GM19351 (cell line): ENCODE results near the gene HSPA1L.
A peak's percentile ranks its signal among the peaks of the same experiment; 100 is the strongest.
"Not testable (repeated sequence)": the region's sequence is repeated elsewhere in the genome, so short reads cannot be mapped to it uniquely, and the experiment has no call there.

Experiments
- ATAC-seq: cut with Tn5 transposase; IDR thresholded peaks from one replicate; pipeline ENCODE4 v1.9.1; 2021; ENCODE audit warnings: mild to moderate bottlenecking, moderate library complexity; ENCODE audit not compliant: unreplicated experiment

Gene HSPA1L

DNA sequence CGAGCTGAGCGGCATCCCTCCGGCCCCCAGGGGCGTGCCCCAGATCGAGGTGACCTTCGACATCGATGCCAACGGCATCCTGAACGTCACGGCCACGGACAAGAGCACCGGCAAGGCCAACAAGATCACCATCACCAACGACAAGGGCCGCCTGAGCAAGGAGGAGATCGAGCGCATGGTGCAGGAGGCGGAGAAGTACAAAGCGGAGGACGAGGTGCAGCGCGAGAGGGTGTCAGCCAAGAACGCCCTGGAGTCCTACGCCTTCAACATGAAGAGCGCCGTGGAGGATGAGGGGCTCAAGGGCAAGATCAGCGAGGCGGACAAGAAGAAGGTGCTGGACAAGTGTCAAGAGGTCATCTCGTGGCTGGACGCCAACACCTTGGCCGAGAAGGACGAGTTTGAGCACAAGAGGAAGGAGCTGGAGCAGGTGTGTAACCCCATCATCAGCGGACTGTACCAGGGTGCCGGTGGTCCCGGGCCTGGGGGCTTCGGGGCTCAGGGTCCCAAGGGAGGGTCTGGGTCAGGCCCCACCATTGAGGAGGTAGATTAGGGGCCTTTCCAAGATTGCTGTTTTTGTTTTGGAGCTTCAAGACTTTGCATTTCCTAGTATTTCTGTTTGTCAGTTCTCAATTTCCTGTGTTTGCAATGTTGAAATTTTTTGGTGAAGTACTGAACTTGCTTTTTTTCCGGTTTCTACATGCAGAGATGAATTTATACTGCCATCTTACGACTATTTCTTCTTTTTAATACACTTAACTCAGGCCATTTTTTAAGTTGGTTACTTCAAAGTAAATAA, 2.2 kb upstream of the HSPA1L start:
- not testable (repeated sequence) for ATAC-seq

DNA sequence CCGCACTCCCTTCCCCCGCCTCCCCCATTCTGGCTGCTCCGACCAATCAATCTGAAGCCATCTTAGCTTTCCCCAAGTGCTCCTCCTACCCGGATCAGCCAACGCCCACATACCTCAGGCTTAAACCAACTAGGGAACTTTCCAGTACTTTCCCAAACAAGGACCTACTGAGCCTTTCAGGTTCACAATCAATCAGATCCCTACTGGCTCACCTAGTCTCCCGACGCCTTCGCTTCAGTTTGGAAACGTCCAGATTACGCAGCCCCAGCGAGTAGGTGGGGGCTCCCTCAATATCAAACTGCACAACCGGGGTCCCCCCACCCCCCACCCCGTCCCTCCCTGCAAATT, 432 bp downstream of the HSPA1L start:
- ATAC-seq = no peak

DNA sequence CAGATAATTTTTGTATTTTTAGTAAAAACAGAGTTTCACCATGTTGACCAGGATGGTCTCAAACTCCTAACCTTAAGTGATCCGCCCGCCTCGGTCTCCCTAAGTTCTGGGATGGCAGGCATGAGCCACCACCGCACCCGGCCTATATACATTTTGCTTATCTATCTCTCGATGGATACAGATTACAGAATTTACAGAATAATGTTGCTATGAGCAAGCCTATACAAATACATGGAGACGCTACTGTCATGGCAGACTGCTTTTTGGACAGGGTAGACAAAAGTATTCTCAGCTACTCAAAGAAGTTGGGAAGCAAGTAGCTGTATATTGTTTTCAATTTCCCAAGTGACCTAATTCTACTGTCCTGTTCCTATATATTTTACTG, 1.6 kb downstream of the HSPA1L start:
- no peak for ATAC-seq

DNA sequence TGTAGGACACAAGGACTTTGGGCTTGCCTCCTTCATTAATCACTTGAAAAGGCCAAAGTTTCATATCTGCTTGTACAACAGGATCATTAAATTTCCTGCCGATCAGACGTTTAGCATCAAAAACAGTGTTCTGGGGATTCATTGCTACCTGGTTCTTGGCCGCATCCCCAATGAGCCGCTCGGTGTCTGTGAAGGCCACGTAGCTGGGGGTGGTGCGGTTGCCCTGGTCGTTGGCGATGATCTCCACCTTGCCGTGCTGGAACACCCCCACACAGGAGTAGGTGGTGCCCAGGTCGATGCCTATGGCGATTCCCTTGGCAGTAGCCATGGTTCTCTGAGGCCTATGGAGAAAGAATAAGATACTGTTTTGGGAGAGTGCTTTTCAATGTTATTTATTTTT, 3.4 kb downstream of the HSPA1L start:
- no peak for ATAC-seq

DNA sequence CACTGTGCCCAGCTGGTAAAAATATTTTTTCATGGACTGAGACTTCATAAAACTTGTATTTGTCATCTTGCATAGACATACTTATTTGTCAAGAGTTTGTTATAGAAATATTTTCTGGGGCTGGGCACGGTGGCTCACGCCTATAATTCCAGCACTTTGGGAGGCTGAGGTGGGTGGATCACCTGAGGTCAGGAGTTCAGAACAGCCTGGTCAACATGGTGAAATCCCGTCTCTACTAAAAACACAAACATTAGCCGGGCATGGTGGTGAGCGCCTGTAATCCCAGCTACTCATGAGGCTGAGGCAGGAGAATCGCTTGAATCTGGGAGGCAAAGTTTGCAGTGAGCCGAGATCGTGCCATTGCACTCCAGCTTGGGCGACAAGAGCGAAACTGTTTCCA, 6.5 kb downstream of the HSPA1L start:
- ATAC-seq = not testable (repeated sequence)

DNA sequence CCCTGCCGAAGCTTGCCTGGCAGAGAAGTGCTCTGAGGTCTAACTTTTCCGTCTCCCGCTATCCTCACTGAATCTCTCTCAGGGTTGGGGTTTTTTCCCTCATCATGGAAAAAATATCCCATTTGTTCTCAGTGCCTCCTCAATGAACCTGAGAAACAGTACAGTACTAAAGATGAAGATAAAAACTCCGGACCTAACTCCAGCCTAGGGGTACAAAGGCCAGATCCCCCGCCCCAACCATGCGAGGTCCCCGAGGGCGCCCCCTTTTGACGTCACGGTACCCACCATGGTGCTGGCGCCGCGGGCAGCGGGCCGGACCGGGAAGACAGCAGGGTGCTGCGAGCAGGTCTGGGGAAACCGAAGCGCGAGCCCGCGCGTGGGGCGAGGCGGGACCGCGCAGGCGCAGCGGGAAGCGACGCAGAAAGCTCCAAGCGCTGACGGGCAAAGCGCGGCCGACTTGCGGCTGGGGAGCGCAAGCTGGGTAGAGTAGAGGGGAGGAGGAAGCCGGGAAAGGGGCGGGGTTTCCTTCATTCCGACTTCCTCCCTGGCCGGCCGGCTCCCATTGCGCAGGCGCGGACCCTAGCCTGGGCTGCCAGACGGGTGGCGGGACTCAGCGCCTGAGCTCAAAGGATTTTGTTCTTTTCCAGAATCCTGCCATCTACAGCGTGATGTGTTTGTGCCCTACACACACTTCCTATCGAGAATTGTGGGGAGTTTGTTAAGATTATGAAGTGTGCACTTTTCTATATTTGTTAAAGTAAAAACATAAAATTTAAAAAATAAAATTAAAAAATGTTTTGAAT, 8.4 kb downstream of the HSPA1L start, which contains the start of gene LSM2:
LSM2 (minus strand) TSS at position 497 of the 803 bp plus-strand sequence; CDS start at position 288, 209 bp downstream.
- peak; percentile 94 for ATAC-seq

DNA sequence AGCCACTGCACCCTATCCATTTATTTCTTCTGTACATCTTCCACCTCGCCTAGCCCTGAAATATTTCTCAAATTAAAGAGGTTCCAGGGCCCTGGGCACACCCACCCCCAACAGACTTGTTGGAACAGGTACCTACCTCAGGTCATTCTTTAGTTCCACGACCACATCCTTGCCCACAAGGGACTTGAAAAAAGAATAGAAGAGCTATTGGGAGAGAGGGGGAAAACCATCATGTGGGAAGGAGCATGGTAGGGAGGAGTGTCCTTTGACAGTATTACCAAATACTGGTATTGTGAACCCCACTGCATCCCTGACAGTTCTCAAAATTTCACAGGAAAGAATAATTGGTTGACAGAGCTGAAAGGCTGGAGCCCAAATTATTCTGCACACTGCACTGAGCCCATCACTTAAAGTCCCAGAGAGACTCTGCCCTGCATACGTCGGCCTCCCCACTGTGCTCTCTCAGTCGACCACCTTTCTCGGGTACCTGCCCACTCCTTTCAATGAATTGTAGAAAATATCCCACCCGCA, 9.1 kb downstream of the HSPA1L start:
- no peak for ATAC-seq

DNA sequence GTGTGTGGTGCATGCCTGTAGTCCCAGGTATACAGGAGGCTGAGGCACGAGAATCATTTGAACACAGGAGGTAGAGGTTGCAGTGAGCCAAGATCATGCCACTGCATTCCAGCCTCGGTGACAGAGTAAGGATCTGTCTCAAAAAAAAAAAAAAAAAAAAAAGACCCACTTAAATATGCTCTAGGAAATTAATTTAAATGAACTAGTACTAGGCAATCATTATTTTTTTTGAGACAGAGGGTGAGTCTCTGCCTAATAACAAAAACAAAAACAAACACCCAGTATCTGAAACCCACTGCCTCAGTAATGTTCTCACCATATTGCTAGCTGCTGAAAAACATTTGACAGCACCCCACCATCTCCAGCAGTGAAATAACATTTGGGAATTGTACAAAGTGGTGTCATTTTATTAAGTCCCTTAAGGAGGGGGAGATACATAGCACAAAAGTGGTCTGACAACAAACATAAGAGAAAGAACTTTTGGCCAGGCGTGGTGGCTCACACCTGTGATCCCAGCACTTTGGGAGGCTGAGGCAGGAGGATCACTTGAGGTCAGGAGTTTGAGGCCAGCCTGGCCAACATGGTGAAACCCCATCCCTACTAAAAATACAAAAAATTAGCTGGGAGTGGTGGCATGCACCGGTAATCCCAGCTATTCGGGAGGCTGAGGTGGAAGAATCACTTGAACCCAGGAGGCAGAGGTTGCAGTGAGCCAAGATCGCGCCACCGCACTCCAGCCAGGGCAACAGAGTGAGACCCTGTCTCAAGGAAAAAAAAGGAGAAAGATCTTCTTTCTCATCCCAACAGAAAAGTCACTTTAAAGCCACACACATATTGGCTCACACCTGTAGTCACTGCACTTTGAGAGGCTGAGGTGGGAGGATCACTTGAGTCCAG, 13.8 kb downstream of the HSPA1L start:
- ATAC-seq = not testable (repeated sequence)

DNA sequence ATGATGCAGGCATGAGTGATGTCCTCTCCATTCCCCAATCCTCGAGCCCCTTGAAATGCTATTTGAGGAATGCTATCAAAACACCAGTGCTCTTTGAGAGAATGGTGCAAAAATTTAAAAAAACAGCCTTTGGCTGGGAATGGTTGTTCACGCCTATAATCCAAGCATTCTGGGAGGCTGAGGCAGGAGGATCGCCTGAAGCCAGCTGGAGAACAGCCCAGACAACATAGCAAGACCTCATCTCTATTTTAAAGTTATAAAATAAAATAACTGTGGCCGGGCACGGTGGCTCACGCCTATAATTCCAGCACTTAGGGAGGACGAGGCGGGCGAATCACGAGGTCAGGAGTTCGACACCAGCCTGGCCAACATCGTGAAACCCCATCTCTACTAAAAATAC, 15.3 kb downstream of the HSPA1L start:
- ATAC-seq = no peak

DNA sequence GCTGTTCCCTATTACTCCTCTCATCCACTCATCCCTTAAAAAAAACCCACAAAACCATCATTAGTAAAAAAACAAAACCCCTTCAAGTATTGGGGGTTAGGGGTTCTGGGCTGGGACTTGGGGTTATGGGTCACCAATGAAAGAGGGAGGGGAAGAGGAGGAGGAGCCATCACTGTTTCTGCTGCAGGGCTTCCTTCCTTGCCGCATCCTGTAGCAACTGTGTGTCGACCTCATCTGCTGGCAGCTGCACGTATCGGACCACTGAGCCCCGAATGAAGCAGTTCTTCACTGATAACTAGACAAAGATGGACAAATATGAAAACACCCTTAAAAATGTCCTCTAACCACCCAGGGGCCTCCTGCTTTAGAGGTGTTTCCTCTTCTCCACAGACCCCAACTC, 17.5 kb downstream of the HSPA1L start:
- ATAC-seq = no peak

DNA sequence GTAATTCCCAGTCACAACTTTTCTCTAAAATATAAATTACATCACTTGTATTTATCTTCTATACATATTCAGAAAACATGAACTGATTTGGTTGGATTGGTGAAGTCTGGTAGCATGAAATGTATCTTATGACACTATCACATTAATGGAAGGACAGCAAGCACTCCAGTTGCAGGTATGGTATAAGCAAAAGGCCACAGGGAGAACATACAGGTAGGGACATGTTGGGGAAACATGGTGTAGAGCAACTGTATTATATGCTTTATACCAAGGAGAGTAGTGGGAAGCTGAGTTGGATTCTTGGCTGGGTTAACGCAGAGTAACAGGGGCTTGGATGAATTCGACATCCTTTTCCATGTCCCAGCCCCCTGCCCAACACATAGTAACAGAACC, 18.1 kb downstream of the HSPA1L start:
- ATAC-seq = no peak

DNA sequence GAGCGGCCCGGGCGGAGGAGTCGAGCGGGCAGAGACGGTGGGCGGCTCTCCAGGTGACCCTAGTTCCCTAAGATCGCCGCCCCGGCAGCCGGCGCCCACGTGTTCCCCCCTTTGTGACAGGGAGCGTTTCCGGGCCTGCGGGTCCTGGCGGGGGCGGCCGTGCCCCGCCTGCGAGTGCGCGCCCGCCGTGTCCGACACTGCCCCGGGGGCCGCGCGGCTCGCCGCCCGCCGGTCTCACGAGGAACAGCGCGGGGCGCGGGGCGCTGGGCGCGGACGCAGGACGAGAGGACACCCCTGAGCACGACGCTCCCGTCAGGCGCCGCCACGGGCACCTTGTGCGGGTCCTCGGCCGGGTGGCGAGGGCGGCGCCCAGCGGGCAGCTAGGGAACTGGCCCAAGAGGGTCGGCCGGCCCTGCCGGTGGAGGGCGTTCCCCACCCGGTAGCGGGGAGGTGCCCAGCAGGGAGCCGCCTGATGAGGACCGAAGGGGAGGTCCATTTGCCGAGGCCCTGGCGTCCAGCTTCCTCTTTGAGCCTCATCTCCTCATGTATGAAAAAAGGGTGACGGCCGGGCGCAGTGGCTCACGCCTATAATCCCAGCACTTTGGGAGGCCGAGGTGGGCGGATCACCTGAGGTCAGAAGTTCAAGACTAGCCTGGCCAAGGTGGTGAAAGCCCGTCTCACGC, 19.3 kb downstream of the HSPA1L start, which contains the start of gene VARS1:
VARS1 (minus strand) TSS at position 137 of the 683 bp plus-strand sequence. CDS start 535 bp downstream, outside the sequence.
- ATAC-seq = peak; percentile 79

DNA sequence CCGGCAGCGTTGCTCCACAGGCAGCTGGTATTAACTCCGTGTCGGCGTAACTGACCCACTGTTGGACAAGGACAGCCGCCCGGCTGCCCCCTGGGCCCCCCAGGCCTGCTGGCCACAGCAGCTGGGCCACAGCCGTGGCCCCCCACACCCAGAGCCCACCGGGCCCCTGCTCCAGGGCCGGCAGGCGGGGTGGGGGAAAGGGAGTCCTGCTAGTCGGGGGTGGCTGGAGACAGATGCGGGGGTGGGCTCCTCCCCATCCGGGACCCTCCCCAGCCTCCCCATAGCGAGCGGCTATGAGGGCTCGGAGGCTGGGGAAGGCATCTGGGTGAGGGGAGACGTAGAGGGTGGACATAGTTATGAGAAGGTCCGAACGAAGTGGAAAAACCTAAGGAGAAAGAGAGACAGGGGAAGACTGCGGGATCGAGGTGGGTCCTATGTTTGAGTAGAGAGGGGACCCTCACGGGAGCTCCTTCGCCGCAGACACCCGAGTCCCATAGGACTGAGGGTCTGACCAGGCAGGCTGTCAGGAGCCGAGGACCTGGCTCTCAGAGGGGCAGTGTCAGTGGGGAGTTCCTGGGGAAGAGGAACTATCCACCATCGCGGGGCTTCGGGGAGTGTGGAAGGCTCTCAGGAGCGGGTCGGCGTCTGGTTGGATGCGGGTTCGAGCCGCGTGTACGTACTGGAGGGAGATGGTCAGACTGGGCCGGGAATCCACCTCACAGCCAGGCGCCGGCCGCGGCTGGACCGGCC, 20.0 kb downstream of the HSPA1L start:
- peak; percentile 31 for ATAC-seq

DNA sequence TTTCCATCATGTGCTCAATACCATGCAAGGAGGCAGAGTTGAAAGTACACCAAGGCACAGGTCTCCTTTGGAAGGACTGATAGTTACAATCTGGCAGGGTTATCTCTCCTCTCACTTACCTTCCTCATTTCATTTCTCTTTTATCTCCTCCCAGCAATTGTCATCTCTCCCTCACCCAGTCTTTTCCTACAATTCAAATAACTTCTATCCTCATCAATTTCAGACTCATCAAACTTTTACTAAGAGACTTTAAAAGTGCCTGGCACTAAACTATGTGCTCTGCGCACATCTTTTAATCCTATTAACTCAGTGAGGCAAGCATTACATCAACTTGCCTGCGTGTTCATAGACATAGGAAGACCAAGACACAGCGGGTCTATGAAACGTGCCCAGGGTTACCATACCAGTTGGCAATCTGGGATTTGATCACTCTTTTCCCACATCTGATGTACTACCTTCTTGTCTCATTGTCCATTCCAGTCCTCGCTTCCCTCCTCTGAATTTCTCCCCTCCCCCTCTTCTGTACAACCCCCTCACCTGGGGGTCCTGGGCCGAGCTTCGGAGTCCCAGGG, 20.7 kb downstream of the HSPA1L start:
- no peak for ATAC-seq

DNA sequence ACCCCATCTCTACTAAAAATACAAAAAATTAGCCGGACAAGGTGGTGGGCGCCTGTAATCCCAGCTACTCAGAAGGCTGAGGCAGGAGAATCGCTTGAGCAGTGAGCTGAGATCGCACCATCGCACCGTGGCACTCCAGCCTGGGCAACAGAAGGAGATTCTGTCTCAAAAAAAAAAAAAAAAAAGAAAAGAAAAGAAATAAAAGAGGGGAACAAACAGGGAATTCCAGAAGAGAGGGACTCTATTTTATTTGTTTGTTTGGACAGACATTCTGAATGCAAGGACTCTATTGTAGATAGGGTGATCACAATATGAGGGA, 21.2 kb downstream of the HSPA1L start:
- ATAC-seq = not testable (repeated sequence)

DNA sequence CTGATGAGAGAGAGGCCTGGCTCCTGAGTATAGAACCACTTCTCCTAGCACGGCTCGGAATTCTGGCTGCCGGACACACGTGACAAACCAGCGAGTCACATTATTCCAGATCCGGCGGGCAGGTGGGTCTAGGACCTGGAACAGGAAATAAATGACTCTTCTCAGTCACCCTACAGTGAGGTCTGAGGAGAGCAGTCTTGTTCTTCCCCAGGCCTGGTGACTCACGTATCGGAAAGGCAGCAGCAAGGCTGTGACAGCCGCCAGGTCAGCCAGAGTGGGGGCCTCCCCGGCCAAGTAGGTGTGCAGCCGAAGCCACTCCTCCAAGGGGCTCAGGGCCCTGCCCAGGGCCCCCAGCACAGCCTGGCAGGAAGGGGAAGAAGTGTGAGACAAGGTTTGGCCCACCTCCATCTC, 22.3 kb downstream of the HSPA1L start:
- no peak for ATAC-seq

DNA sequence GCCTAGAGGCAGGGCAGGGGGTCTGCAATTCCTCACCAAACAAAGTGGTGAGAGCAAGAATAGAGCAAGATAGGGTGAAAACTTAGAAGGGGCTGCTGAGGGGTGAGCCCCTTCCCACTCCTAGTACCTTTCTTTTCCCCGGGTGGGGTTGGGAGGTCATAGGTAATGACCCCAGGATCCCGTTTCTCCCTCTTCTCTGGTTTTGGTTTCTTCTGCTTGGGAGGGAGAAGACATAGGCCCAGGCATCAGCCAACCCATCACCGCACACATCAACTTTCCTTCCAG, 23.1 kb downstream of the HSPA1L start:
- no peak for ATAC-seq

DNA sequence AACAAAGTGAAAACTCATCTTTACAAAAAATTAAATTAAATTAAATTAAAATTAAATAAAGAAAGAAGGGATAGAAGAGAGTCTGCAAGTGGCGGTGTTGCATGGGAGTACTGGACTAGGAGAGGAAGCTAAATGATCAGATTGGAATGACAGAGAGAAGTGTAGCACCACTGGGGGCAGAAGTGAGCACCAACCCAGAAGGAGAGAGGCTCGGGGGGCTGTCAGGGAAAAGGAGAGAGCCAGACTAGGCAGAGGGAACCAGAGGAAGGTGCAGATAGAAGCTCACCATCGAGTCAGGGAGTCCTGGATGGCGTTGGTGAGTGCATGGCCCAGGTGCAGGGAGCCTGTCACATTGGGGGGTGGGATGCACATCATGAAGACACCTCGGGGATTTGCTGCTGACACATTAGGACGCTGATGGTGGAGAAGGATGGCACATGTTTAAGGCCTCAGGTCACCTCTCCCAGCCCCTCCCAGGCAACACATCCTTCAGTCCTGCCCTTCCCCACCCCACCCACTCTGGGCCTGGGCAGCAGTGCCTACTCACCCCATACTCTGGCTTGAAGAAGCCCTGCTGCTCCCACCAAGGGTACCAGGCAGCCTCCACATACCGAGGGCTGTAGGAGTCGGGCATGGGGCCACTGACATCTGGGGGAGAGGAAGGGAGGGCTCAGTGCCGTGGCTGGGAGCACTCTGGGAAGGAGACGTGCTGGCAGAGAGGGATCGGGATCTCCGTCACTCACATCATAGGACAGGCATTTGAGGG, 23.6 kb downstream of the HSPA1L start:
- ATAC-seq = no peak

DNA sequence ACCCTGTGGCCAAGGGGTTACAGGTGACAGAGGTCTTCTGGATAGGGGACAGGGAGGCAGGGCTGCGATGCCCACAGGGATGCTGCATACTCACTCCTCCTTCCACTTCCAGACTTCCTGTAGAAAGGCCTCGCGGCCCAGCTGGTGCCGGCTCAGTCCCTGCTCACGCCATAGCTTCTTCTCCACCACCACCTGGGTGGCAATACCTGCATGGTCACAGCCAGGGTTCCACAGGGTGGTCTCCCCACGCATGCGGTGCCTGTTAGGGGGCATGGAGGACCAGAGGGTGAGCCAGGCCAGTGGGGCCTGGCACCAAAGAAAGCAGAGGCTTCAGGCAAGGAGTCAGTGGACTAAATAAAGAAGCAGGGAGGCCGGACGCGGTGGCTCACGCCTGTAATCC, 29.6 kb downstream of the HSPA1L start:
- no peak for ATAC-seq
